Adipocyte (in vitro differentiated cells): ENCODE data around the gene DMRTC2.

Source experiments
- DNase-seq: peaks from one replicate; pipeline ENCODE4 v3.0.0-alpha.2; 2015; ENCODE audit warnings: low read depth
- H3K27me3 ChIP-seq: replicated peaks from 2 replicates; pipeline ENCODE4 v1.7.0; 2013; ENCODE audit warnings: mild to moderate bottlenecking, low read length, moderate library complexity; ENCODE audit not compliant: control insufficient read depth, insufficient read depth
- H3K36me3 ChIP-seq: 2 replicates; pipeline ENCODE4 v1.7.0; 2013; ENCODE audit warnings: low read length, mild to moderate bottlenecking, moderate library complexity; ENCODE audit not compliant: control insufficient read depth, insufficient read depth, severe bottlenecking
- H3K4me1 ChIP-seq: 2 replicates; pipeline ENCODE4 v1.7.0; 2013; ENCODE audit warnings: mild to moderate bottlenecking, low read length, moderate library complexity; ENCODE audit not compliant: control insufficient read depth, insufficient read depth
- H3K4me3 ChIP-seq: 2 replicates; pipeline ENCODE4 v1.7.0; 2013; ENCODE audit warnings: mild to moderate bottlenecking, low read length, moderate library complexity
- H3K9ac ChIP-seq: 2 replicates; pipeline ENCODE4 v1.7.0; 2013; ENCODE audit warnings: mild to moderate bottlenecking, low read length, moderate library complexity
- H3K9me3 ChIP-seq: 2 replicates; pipeline ENCODE4 v1.7.0; 2013; ENCODE audit warnings: mild to moderate bottlenecking, low read length, moderate library complexity; ENCODE audit not compliant: control insufficient read depth

Gene DMRTC2

GRCh38 chr19:41845001-41845050 lies at the start of gene DMRTC2:
DMRTC2 (plus strand) TSS chr19:41845042; CDS start chr19:41847429, 2,387 bp downstream.
- H3K4me3 ChIP-seq = no peak within 1 kb of the TSS
- DNase-seq = no peak
- no peaks in the 10 kb centered on the region for H3K36me3 ChIP-seq
- no peaks in the 10 kb centered on the region for H3K4me1 ChIP-seq
- H3K9me3 ChIP-seq = no peaks in the 10 kb centered on the region
- no peak within 1 kb of the TSS for H3K9ac ChIP-seq
- H3K27me3 ChIP-seq = peaks cover 39% of the 10 kb centered on the region

GRCh38 chr19:41796362-41796761 lies 48.5 kb upstream of the DMRTC2 start, which contains the start of gene CEACAM3:
CEACAM3 (plus strand) TSS chr19:41796587; CDS start chr19:41796678, 91 bp downstream.
- H3K4me1 ChIP-seq = no peaks in the 10 kb centered on the region
- H3K9me3 ChIP-seq = peaks cover 3% of the 10 kb centered on the region
- DNase-seq = no peak
- H3K27me3 ChIP-seq = peaks cover 24% of the 10 kb centered on the region
- no peak within 1 kb of the TSS for H3K4me3 ChIP-seq
- no peak within 1 kb of the TSS for H3K9ac ChIP-seq
- no peaks in the 10 kb centered on the region for H3K36me3 ChIP-seq

GRCh38 chr19:41796901-41797300 lies 47.9 kb upstream of the DMRTC2 start:
- Histone ChIP-seq H3K9me3 (peaks cover 6% of the 10 kb centered on the region), H3K9ac (no peak overlapping the region), H3K27me3 (peaks cover 24% of the 10 kb centered on the region), H3K4me1 (no peaks in the 10 kb centered on the region), H3K36me3 (no peaks in the 10 kb centered on the region), H3K4me3 (no peak overlapping the region)
- DNase-seq = no peak

- no peak overlapping the region for H3K9ac ChIP-seq
- H3K27me3 ChIP-seq = peaks cover 20% of the 10 kb centered on the region
- H3K4me3 ChIP-seq = no peak overlapping the region
- no peak for DNase-seq
- no peaks in the 10 kb centered on the region for H3K4me1 ChIP-seq
- H3K9me3 ChIP-seq = peaks cover 6% of the 10 kb centered on the region
- H3K36me3 ChIP-seq = no peaks in the 10 kb centered on the region
These were observed 45.3 kb upstream of the DMRTC2 start for GRCh38 chr19:41799444-41800000.

GRCh38 chr19:41801031-41801430 lies 43.8 kb upstream of the DMRTC2 start:
- DNase-seq = no peak
- H3K9me3 ChIP-seq = peaks cover 6% of the 10 kb centered on the region
- no peak overlapping the region for H3K9ac ChIP-seq
- H3K36me3 ChIP-seq = no peaks in the 10 kb centered on the region
- H3K4me1 ChIP-seq = no peaks in the 10 kb centered on the region
- no peak overlapping the region for H3K4me3 ChIP-seq
- H3K27me3 ChIP-seq = peaks cover 9% of the 10 kb centered on the region

- Histone ChIP-seq H3K4me3 (no peak overlapping the region), H3K4me1 (no peaks in the 10 kb centered on the region), H3K9me3 (peaks cover 6% of the 10 kb centered on the region), H3K9ac (no peak overlapping the region), H3K36me3 (no peaks in the 10 kb centered on the region), H3K27me3 (peaks cover 9% of the 10 kb centered on the region)
- no peak for DNase-seq
These were observed 43.0 kb upstream of the DMRTC2 start for GRCh38 chr19:41801792-41802211.

GRCh38 chr19:41802770-41803169 lies 42.1 kb upstream of the DMRTC2 start:
- Histone ChIP-seq H3K4me3 (no peak overlapping the region), H3K4me1 (no peaks in the 10 kb centered on the region), H3K9ac (no peak overlapping the region), H3K27me3 (peaks cover 8% of the 10 kb centered on the region), H3K36me3 (no peaks in the 10 kb centered on the region), H3K9me3 (peaks cover 6% of the 10 kb centered on the region)
- DNase-seq = no peak

GRCh38 chr19:41804336-41804735 lies 40.5 kb upstream of the DMRTC2 start:
- no peak for DNase-seq
- Histone ChIP-seq H3K36me3 (no peaks in the 10 kb centered on the region), H3K4me1 (no peaks in the 10 kb centered on the region), H3K9me3 (peaks cover 6% of the 10 kb centered on the region), H3K27me3 (peaks cover 10% of the 10 kb centered on the region), H3K9ac (no peak overlapping the region), H3K4me3 (no peak overlapping the region)

- no peak for DNase-seq
- H3K4me3 ChIP-seq = no peak overlapping the region
- no peaks in the 10 kb centered on the region for H3K9me3 ChIP-seq
- H3K36me3 ChIP-seq = no peaks in the 10 kb centered on the region
- H3K9ac ChIP-seq = no peak overlapping the region
- no peaks in the 10 kb centered on the region for H3K4me1 ChIP-seq
- H3K27me3 ChIP-seq = peaks cover 21% of the 10 kb centered on the region
These were observed 37.7 kb upstream of the DMRTC2 start for GRCh38 chr19:41807176-41807575.

- Histone ChIP-seq H3K4me1 (no peaks in the 10 kb centered on the region), H3K4me3 (no peak overlapping the region), H3K27me3 (peaks cover 29% of the 10 kb centered on the region), H3K9ac (no peak overlapping the region), H3K9me3 (no peaks in the 10 kb centered on the region), H3K36me3 (no peaks in the 10 kb centered on the region)
- DNase-seq = no peak
These were observed 35.9 kb upstream of the DMRTC2 start for GRCh38 chr19:41808663-41809566.

- no peak for DNase-seq
- Histone ChIP-seq H3K9ac (no peak overlapping the region), H3K4me1 (no peaks in the 10 kb centered on the region), H3K4me3 (no peak overlapping the region), H3K27me3 (peaks cover 29% of the 10 kb centered on the region), H3K36me3 (no peaks in the 10 kb centered on the region), H3K9me3 (no peaks in the 10 kb centered on the region)
These were observed 34.5 kb upstream of the DMRTC2 start for GRCh38 chr19:41810301-41810700.

GRCh38 chr19:41811036-41811435 lies 33.8 kb upstream of the DMRTC2 start:
- Histone ChIP-seq H3K9ac (no peak overlapping the region), H3K4me3 (no peak overlapping the region), H3K27me3 (peaks cover 29% of the 10 kb centered on the region), H3K36me3 (no peaks in the 10 kb centered on the region), H3K9me3 (no peaks in the 10 kb centered on the region), H3K4me1 (no peaks in the 10 kb centered on the region)
- no peak for DNase-seq
